Thymus (tissue), 11 donors: ENCODE results near the gene KYNU. TPM values are rescaled to one million over a fixed set of nuclear protein-coding genes. Genes with fewer than 3 reads are reported as not detected.
"Not testable (repeated sequence)": the region's sequence is repeated elsewhere in the genome, so short reads cannot be mapped to it uniquely, and the experiment has no call there.

ENCODE experiments used
- DNase-seq, 9 donors: peaks; one replicate each; pipeline ENCODE4 v3.0.0-alpha.2; 2013; ENCODE audit warnings: low spot score in 9 of 9, low read depth in 6 of 9, missing footprints in 1 of 9
- H3K27ac ChIP-seq, 2 donors: one replicate each; pipeline ENCODE4 v1.5.1; 2013; ENCODE audit warnings: control low read depth in 1 of 2, low read depth in 1 of 2, low read length in 1 of 2, mild to moderate bottlenecking in 1 of 2, moderate library complexity in 1 of 2
- H3K27me3 ChIP-seq, 2 donors: one replicate each; pipeline ENCODE4 v1.5.1; 2013; ENCODE audit warnings: low read length in 1 of 2; ENCODE audit not compliant: control insufficient read depth in 2 of 2, insufficient read depth in 1 of 2
- H3K36me3 ChIP-seq, 2 donors: one replicate each; pipeline ENCODE4 v1.5.1; 2013; ENCODE audit warnings: low read length in 1 of 2, mild to moderate bottlenecking in 1 of 2, moderate library complexity in 1 of 2; ENCODE audit not compliant: control insufficient read depth in 2 of 2, insufficient read depth in 2 of 2
- H3K4me1 ChIP-seq, 2 donors: one replicate each; pipeline ENCODE4 v1.5.1; 2013; ENCODE audit warnings: low read length in 2 of 2; ENCODE audit not compliant: control insufficient read depth in 2 of 2, insufficient read depth in 2 of 2
- H3K4me3 ChIP-seq, 2 donors: one replicate each; pipeline ENCODE4 v1.5.1; 2013; ENCODE audit warnings: low read length in 2 of 2, control low read depth in 1 of 2, mild to moderate bottlenecking in 1 of 2
- H3K9me3 ChIP-seq, 2 donors: one replicate each; pipeline ENCODE4 v1.5.1; 2013; ENCODE audit warnings: low read length in 1 of 2, mild to moderate bottlenecking in 1 of 2; ENCODE audit not compliant: control insufficient read depth in 2 of 2, insufficient read depth in 1 of 2
- WGBS: extraction: QIAGEN DNeasy Blood & Tissue Kit; methylation state at CpG from one replicate; pipeline ENCODE4 v1.1.7; 2013; 5-methylcytosine and 5-hydroxymethylcytosine counted together
- polyA plus RNA-seq: library from polyadenylated mRNA; stranded (reverse); fragments of 200-250 nt; gene quantifications from one replicate; pipeline ENCODE4 v1.2.3, GENCODE V29; 2013
- total RNA-seq: library from RNA; stranded (reverse); fragments of 120-200 nt; gene quantifications from one replicate; pipeline ENCODE4 v1.2.4, GENCODE V29; 2013
- donor health status: healthy.

Gene KYNU
- total and polyA plus RNA-seq, 2 donors: 6.6 to 11.3 TPM

GRCh38 chr2:142940606-142941223 is 63.3 kb downstream of the KYNU start:
- WGBS: 56% methylated on average over 2 of the region's 2 CpGs

GRCh38 chr2:142942690-142943089 is 65.2 kb downstream of the KYNU start:
- no peak for DNase-seq
- no peak overlapping the region for H3K4me3 ChIP-seq
- H3K9me3 ChIP-seq: no peaks in the 10 kb centered on the region
- H3K36me3 ChIP-seq: no peaks in the 10 kb centered on the region
- H3K27me3 ChIP-seq: no peaks in the 10 kb centered on the region
- no peaks in the 10 kb centered on the region for H3K4me1 ChIP-seq
- no peak overlapping the region for H3K27ac ChIP-seq
- WGBS: 97% methylated on average over 1 of the region's 1 CpG

More at GRCh38 chr2:142940606-142941223, 63.3 kb downstream of the KYNU start:
- no peak overlapping the region for H3K4me3 ChIP-seq
- H3K36me3 ChIP-seq: no peaks in the 10 kb centered on the region
- H3K9me3 ChIP-seq: no peaks in the 10 kb centered on the region
- H3K27ac ChIP-seq: no peak overlapping the region
- no peaks in the 10 kb centered on the region for H3K4me1 ChIP-seq
- no peak for DNase-seq
- H3K27me3 ChIP-seq: no peaks in the 10 kb centered on the region

DNA sequence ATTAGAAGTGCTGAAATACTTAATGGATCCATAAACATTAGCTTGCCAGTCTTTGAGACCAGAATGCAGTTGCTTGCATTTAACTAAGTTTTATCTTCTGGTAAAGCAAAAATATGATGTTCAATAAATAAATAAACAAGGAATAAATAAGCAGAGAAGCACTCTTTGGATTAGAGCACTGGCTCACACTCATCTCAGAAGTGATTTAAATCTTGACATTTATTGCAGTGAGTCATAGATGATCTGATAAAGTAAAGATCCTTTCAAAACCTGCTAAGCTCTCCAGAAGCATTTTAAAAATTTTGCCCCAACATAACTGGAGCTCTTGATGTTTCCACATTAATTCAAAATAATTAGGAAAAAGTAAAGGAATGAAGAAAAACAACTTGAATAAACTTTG is 66.8 kb downstream of the KYNU start:
- no peak for DNase-seq
- Histone ChIP-seq H3K4me3 (no peak overlapping the region), H3K9me3 (peaks cover 0 to 3% of the 10 kb centered on the region in 2 donors), H3K4me1 (no peaks in the 10 kb centered on the region), H3K27ac (no peak overlapping the region), H3K36me3 (no peaks in the 10 kb centered on the region), H3K27me3 (no peaks in the 10 kb centered on the region)

DNA sequence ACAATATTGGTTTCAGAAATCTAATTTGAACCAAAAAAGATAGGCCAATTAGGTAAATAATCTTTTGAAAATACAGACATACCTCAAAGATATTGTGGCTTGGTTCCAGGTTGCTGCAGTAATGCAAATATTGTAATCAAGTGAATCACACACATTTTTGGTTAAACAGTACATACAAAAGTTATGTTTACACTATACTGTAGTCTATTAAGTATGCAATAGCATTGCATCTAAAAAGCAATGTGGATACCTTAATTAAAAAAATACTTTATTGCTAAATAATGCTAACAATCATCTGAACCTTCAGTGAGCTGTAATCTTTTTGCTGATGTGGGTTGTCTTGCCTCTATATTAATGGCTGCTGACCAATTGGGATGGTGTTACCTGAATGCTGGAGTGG is 67.3 kb downstream of the KYNU start:
- DNase-seq: no peak
- Histone ChIP-seq H3K4me3 (no peak overlapping the region), H3K9me3 (peaks cover 0 to 6% of the 10 kb centered on the region in 2 donors), H3K27me3 (no peaks in the 10 kb centered on the region), H3K27ac (no peak overlapping the region), H3K36me3 (no peaks in the 10 kb centered on the region), H3K4me1 (no peaks in the 10 kb centered on the region)

- Histone ChIP-seq H3K27ac (no peak overlapping the region), H3K9me3 (peaks cover 0 to 8% of the 10 kb centered on the region in 2 donors), H3K36me3 (no peaks in the 10 kb centered on the region), H3K4me1 (no peaks in the 10 kb centered on the region), H3K4me3 (no peak overlapping the region), H3K27me3 (no peaks in the 10 kb centered on the region)
- no peak for DNase-seq
- 94% methylated on average over 1 of the region's 1 CpG for WGBS
These were observed 69.5 kb downstream of the KYNU start for GRCh38 chr2:142946941-142947340.

GRCh38 chr2:142948723-142949122 is 71.3 kb downstream of the KYNU start:
- H3K27ac ChIP-seq, H3K4me1 ChIP-seq: not testable (repeated sequence)
- 96% methylated on average over 2 of the region's 2 CpGs for WGBS

GRCh38 chr2:142950323-142950722 is 72.9 kb downstream of the KYNU start:
- H3K4me1 ChIP-seq, H3K27ac ChIP-seq, H3K4me3 ChIP-seq, H3K36me3 ChIP-seq, DNase-seq, H3K9me3 ChIP-seq, H3K27me3 ChIP-seq: not testable (repeated sequence)
- 98% methylated on average over 2 of the region's 2 CpGs for WGBS

More at GRCh38 chr2:142948723-142949122, 71.3 kb downstream of the KYNU start:
- not testable (repeated sequence) for H3K9me3 ChIP-seq, H3K27me3 ChIP-seq, H3K4me3 ChIP-seq, DNase-seq, H3K36me3 ChIP-seq

DNA sequence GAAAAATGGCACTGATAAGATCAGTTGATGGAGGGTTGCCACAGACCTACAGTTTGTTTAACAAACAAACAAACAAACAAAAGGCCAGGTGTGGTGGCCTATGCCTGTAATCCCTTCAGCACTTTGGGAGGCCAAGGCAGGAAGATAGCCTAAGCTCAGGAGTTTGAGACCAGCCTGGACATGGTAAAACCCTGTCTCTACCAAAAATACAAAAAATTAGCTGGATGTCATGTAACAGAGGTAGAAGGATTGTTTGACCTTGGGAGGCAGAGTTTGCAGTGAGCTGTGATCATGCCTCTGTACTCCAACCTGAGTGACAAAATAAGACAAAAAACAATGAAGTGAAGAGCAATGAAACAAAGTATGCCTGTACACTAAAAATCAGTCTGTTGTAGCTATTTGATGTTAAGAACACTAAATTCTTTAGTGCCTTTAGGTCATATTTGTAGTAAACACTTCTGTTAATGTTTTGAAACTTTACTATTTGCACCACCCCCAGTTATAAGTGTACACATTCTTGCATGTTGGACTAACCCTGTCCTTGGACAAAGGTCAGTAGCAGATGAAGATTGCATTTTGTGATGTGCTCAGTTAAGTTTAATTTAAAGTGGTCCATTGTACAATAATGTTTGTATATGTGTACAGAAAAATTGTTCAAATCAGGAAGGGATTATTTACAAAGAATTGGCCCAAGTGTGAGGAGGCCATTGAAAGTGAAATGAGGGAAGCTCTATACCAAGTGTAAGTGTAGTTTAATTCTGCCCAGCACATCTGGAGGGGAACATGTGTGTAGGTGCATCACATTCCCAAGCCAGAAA is 73.9 kb downstream of the KYNU start:
- no peaks in the 10 kb centered on the region for H3K4me1 ChIP-seq
- no peaks in the 10 kb centered on the region for H3K27me3 ChIP-seq
- no peak overlapping the region for H3K4me3 ChIP-seq
- no peak for DNase-seq
- no peaks in the 10 kb centered on the region for H3K36me3 ChIP-seq
- H3K9me3 ChIP-seq: peaks cover 0 to 8% of the 10 kb centered on the region in 2 donors
- H3K27ac ChIP-seq: no peak overlapping the region

GRCh38 chr2:142952018-142952417 is 74.6 kb downstream of the KYNU start:
- Histone ChIP-seq H3K4me1 (no peaks in the 10 kb centered on the region), H3K36me3 (no peaks in the 10 kb centered on the region), H3K27ac (no peak overlapping the region), H3K9me3 (peaks cover 0 to 8% of the 10 kb centered on the region in 2 donors), H3K27me3 (no peaks in the 10 kb centered on the region), H3K4me3 (no peak overlapping the region)
- no peak for DNase-seq
- 93% methylated on average over 3 of the region's 3 CpGs for WGBS
